Activated B cell treated with CpG ODN at 0.5 μM for 24 hours (primary cell): Measurements from ENCODE around the gene PRPF6. TPM values are rescaled to one million over a fixed set of nuclear protein-coding genes. Genes with fewer than 3 reads are reported as not detected.

ENCODE experiments used
- ATAC-seq: fragments of 200-7000 bp; cut with Tn5 transposase; one replicate; pipeline ENCODE4 v1.10.0; 2021; ENCODE audit warnings: low read depth, mild to moderate bottlenecking, moderate library complexity
- CTCF ChIA-PET: fragments of 350-600 bp; sonication (Branson Sonifier 250); formaldehyde crosslinking; loops from one replicate; lab custom pipeline; 2021; ENCODE audit warnings: antibody characterized with exemption; lab: Charles Lee
- POLR2A ChIA-PET: fragments of 350-600 bp; sonication (Branson Sonifier 250); formaldehyde crosslinking; loops from one replicate; lab custom pipeline; 2021; ENCODE audit warnings: antibody characterized with exemption; lab: Charles Lee
- DNase-seq: peaks from one replicate; pipeline ENCODE4 v3.0.0; 2022
- H3K27ac Mint-ChIP-seq: one replicate; pipeline ENCODE4 v1.8.0; 2020; ENCODE audit warnings: mixed read lengths
- H3K27me3 Mint-ChIP-seq: one replicate; pipeline ENCODE4 v1.8.0; 2021; ENCODE audit warnings: mixed read lengths
- H3K36me3 Mint-ChIP-seq: one replicate; pipeline ENCODE4 v1.8.0; 2021; ENCODE audit warnings: low read depth, mixed read lengths
- H3K4me1 Mint-ChIP-seq: one replicate; pipeline ENCODE4 v1.8.0; 2021; ENCODE audit warnings: mixed read lengths
- H3K4me3 Mint-ChIP-seq: one replicate; pipeline ENCODE4 v1.8.0; 2020; ENCODE audit warnings: mild to moderate bottlenecking, mixed read lengths
- H3K9me3 Mint-ChIP-seq: one replicate; pipeline ENCODE4 v1.8.0; 2020; ENCODE audit warnings: mixed read lengths
- CTCF ChIP-seq: fragments of 200-600 bp; IDR thresholded peaks from one replicate; pipeline ENCODE4 v1.8.0; 2022; ENCODE audit warnings: antibody characterized with exemption, mild to moderate bottlenecking
- intact Hi-C: fragments of 100-400 bp; cut with micrococcal nuclease; formaldehyde crosslinking; loops from one replicate; pipeline ENCODE4 v1.15.1; 2024
- total RNA-seq: library from RNA; stranded (reverse); gene quantifications from 2 replicates; pipeline ENCODE4 v1.2.3, GENCODE V29; 2022

The PRPF6 gene
- total RNA-seq, 1 donor from 2014 or later, result 75.8 TPM

- Mint-ChIP-seq H3K9me3 (no peaks in the 10 kb centered on the region), H3K27ac (peak overlapping the region; percentile 78), H3K4me1 (peaks cover 62% of the 10 kb centered on the region), H3K27me3 (no peaks in the 10 kb centered on the region), H3K4me3 (peak overlapping the region; percentile 52), H3K36me3 (peaks cover 2% of the 10 kb centered on the region)
- peak; percentile 61 for ATAC-seq
- CTCF ChIA-PET, result interaction anchor here (1.4 to 2.3 kb wide), 2 partner anchors 12 to 26 kb away, joined by 8 to 12 read pairs; no protein-coding TSS in a partner anchor
- DNase-seq, result peak; percentile 40
- no peak for TF ChIP-seq CTCF
- intact Hi-C loops, result loop anchor here (10.0 kb wide), 1 partner anchor 441 kb away; the partner anchor contains the start of gene GMEB2
- POLR2A ChIA-PET, result interaction anchor here (0.6 to 5.6 kb wide), 6 partner anchors 12 to 545 kb away, joined by 3 to 77 read pairs (median 4); partner anchors contain the start of genes GMEB2, OPRL1, RGS19 and UCKL1
Observed at GRCh38 chr20:64065974-64066343, 85.0 kb downstream of the PRPF6 start.

GRCh38 chr20:64067005-64067632 lies 86.2 kb downstream of the PRPF6 start:
- intact Hi-C loops, result loop anchor here (10.0 kb wide), 1 partner anchor 442 kb away; the partner anchor contains the start of gene GMEB2
- Mint-ChIP-seq H3K4me1 (peaks cover 73% of the 10 kb centered on the region), H3K27me3 (no peaks in the 10 kb centered on the region), H3K36me3 (peaks cover 2% of the 10 kb centered on the region), H3K9me3 (no peaks in the 10 kb centered on the region), H3K27ac (peak overlapping the region; percentile 46), H3K4me3 (no peak overlapping the region)
- CTCF ChIA-PET, result interaction anchor here (1.4 to 2.3 kb wide), 2 partner anchors 11 to 28 kb away, joined by 8 to 12 read pairs; no protein-coding TSS in a partner anchor
- ATAC-seq, result no peak
- no peak for DNase-seq
- TF ChIP-seq CTCF, result no peak
- POLR2A ChIA-PET, result interaction anchor here (0.6 to 5.6 kb wide), 2 partner anchors 10 to 54 kb away, joined by 4 to 77 read pairs; partner anchors contain the start of genes OPRL1 and RGS19

- no peak for ATAC-seq
- H3K27ac Mint-ChIP-seq, result no peak overlapping the region
- H3K4me1 Mint-ChIP-seq, result peaks cover 77% of the 10 kb centered on the region
- CTCF ChIA-PET, result interaction anchor here (1.2 kb wide), 2 partner anchors 8 to 26 kb away, joined by 3 to 5 read pairs; no protein-coding TSS in a partner anchor
- no peak overlapping the region for H3K4me3 Mint-ChIP-seq
- intact Hi-C loops, result loop anchor here (10.0 kb wide), 1 partner anchor 443 kb away; the partner anchor contains the start of gene GMEB2
- DNase-seq, result no peak
- POLR2A ChIA-PET, result interaction anchor here (0.6 to 5.6 kb wide), 2 partner anchors 10 to 24 kb away, joined by 6 to 77 read pairs; partner anchors contain the start of genes OPRL1 and RGS19
- no peaks in the 10 kb centered on the region for H3K27me3 Mint-ChIP-seq
- H3K36me3 Mint-ChIP-seq, result peaks cover 7% of the 10 kb centered on the region
- H3K9me3 Mint-ChIP-seq, result no peaks in the 10 kb centered on the region
- no peak for TF ChIP-seq CTCF
Observed at GRCh38 chr20:64067733-64068307, 86.9 kb downstream of the PRPF6 start.

- no peak for DNase-seq
- peaks cover 14% of the 10 kb centered on the region for H3K36me3 Mint-ChIP-seq
- ChIA-PET CTCF (interaction anchor here (0.8 to 2.5 kb wide), 7 partner anchors 9 to 95 kb away, joined by 3 to 11 read pairs (median 3); partner anchors contain the start of genes LKAAEAR1 and RGS19), POLR2A (interaction anchor here (0.6 to 5.6 kb wide), 2 partner anchors 9 to 25 kb away, joined by 6 to 77 read pairs; partner anchors contain the start of genes OPRL1 and RGS19)
- peaks cover 79% of the 10 kb centered on the region for H3K4me1 Mint-ChIP-seq
- no peaks in the 10 kb centered on the region for H3K9me3 Mint-ChIP-seq
- H3K27me3 Mint-ChIP-seq, result no peaks in the 10 kb centered on the region
- no peak overlapping the region for H3K27ac Mint-ChIP-seq
- TF ChIP-seq CTCF, result no peak
- ATAC-seq, result no peak
- intact Hi-C loops, result loop anchor here (1.0 to 10.0 kb wide), 2 partner anchors 29 to 444 kb away; partner anchors contain the start of gene GMEB2
- no peak overlapping the region for H3K4me3 Mint-ChIP-seq
Observed at GRCh38 chr20:64068386-64069208, 87.7 kb downstream of the PRPF6 start.
